Fibroblast of lung (primary cell): ENCODE measurements around the gene SYT11.

Source experiments
- EZH2 ChIP-seq: IDR thresholded peaks from 2 replicates; pipeline ENCODE4 v1.5.1; 2012; ENCODE audit warnings: low read length, control low read depth, mild to moderate bottlenecking; ENCODE audit errors: missing control alignments
- TF ChIP-seq, protein P1 (sequence below), 2 donors: IDR thresholded peaks in 1 of 2; conservative IDR thresholded peaks in 1 of 2; 1 replicate in 1 of 2; 2 replicates in 1 of 2; pipeline ENCODE4 v1.5.1; 2011 to 2012; ENCODE audit warnings: low read length in 2 of 2, control low read depth in 1 of 2, inconsistent platforms in 1 of 2, low read depth in 1 of 2, mild to moderate bottlenecking in 1 of 2

DNA sequence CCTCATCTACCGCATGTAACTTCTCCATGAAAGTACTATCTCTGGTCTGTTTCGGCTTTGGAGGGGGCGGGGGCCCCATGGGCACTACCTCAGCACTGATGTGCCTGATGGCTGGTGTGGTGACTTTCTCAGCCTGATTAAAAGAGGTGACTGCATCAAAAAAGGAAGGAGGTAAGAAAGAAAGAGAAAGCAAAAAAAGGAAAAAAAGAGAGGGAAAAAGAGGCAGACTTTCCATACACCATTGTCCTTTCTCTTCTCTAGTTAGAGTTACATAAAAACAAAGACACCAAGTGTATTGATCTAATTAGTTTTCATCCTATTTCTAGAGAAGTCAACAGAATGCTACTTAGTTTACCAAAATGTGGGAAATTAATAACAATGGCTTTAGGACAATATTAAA, 45.7 kb upstream of the SYT11 start:
- TF ChIP-seq, protein P1, sequence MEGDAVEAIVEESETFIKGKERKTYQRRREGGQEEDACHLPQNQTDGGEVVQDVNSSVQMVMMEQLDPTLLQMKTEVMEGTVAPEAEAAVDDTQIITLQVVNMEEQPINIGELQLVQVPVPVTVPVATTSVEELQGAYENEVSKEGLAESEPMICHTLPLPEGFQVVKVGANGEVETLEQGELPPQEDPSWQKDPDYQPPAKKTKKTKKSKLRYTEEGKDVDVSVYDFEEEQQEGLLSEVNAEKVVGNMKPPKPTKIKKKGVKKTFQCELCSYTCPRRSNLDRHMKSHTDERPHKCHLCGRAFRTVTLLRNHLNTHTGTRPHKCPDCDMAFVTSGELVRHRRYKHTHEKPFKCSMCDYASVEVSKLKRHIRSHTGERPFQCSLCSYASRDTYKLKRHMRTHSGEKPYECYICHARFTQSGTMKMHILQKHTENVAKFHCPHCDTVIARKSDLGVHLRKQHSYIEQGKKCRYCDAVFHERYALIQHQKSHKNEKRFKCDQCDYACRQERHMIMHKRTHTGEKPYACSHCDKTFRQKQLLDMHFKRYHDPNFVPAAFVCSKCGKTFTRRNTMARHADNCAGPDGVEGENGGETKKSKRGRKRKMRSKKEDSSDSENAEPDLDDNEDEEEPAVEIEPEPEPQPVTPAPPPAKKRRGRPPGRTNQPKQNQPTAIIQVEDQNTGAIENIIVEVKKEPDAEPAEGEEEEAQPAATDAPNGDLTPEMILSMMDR (conservative IDR thresholded peaks at IDR 0.05 in 1 of 2, IDR thresholded peaks at IDR 0.05 in 1 of 2; ENCODE audit: low read depth in 1 of 2, low read length in 2 of 2) = no peak
- TF ChIP-seq EZH2 = no peak
